Neural crest cell (in vitro differentiated cells): ENCODE data around the gene IAH1. TPM values are rescaled to one million over a fixed set of nuclear protein-coding genes. Genes with fewer than 3 reads are reported as not detected.

Experiments used
- DNase-seq: peaks from one replicate; pipeline ENCODE4 v3.0.0; 2021; ENCODE audit warnings: low read depth, mixed read lengths, low spot score
- H3K27ac Mint-ChIP-seq: one replicate; pipeline ENCODE4 v1.8.0; 2021; ENCODE audit warnings: mild to moderate bottlenecking, mixed read lengths; ENCODE audit not compliant: unreplicated experiment
- H3K27me3 Mint-ChIP-seq: 2 replicates; pipeline ENCODE4 v1.8.0; 2021; ENCODE audit warnings: low read depth, mild to moderate bottlenecking, mixed read lengths
- H3K36me3 Mint-ChIP-seq: 2 replicates; pipeline ENCODE4 v1.8.0; 2021; ENCODE audit warnings: low read depth, mild to moderate bottlenecking, mixed read lengths
- H3K4me1 Mint-ChIP-seq: 2 replicates; pipeline ENCODE4 v1.8.0; 2021; ENCODE audit warnings: mixed read lengths
- H3K4me3 Mint-ChIP-seq: one replicate; pipeline ENCODE4 v1.8.0; 2021; ENCODE audit warnings: mild to moderate bottlenecking, mixed read lengths
- H3K9me3 Mint-ChIP-seq: 2 replicates; pipeline ENCODE4 v1.8.0; 2021; ENCODE audit warnings: mixed read lengths
- total RNA-seq: library from RNA; stranded (reverse); gene quantifications from 2 replicates; pipeline ENCODE4 v1.2.1, GENCODE V29; 2021
- TF ChIP-seq, protein P1 (sequence below): fragments of 200-600 bp; sonication (generic); conservative IDR thresholded peaks from 2 replicates; pipeline ENCODE4 v1.5.0; 2021; ENCODE audit warnings: antibody characterized with exemption, mild to moderate bottlenecking

The IAH1 gene
- total RNA-seq, 1 donor from 2014 or later: 38.6 TPM

DNA sequence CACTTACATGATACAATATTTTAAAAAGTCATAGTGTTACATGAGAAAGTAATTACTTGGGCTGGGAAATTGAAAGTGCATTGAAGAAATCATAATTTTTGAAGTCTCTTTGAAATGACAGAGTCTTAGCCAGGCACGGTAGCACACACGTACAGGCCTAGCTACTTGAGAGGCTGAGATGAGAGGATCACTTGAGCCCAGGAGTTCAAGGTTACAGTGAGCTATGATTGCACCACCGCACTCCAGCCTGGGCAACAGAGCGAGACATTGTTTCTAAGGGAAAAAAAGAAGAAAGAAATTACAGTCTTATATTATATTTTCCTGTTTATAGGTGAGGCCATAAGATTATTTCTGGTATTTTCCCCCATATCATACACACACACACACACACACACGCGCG is 9.2 kb upstream of the IAH1 start:
- TF ChIP-seq, protein P1, sequence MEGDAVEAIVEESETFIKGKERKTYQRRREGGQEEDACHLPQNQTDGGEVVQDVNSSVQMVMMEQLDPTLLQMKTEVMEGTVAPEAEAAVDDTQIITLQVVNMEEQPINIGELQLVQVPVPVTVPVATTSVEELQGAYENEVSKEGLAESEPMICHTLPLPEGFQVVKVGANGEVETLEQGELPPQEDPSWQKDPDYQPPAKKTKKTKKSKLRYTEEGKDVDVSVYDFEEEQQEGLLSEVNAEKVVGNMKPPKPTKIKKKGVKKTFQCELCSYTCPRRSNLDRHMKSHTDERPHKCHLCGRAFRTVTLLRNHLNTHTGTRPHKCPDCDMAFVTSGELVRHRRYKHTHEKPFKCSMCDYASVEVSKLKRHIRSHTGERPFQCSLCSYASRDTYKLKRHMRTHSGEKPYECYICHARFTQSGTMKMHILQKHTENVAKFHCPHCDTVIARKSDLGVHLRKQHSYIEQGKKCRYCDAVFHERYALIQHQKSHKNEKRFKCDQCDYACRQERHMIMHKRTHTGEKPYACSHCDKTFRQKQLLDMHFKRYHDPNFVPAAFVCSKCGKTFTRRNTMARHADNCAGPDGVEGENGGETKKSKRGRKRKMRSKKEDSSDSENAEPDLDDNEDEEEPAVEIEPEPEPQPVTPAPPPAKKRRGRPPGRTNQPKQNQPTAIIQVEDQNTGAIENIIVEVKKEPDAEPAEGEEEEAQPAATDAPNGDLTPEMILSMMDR: no peak
- Mint-ChIP-seq H3K36me3 (peaks cover 14% of the 10 kb centered on the region), H3K27me3 (no peaks in the 10 kb centered on the region), H3K9me3 (no peaks in the 10 kb centered on the region), H3K27ac (no peak overlapping the region), H3K4me1 (peaks cover 6% of the 10 kb centered on the region), H3K4me3 (no peak overlapping the region)
- no peak for DNase-seq

DNA sequence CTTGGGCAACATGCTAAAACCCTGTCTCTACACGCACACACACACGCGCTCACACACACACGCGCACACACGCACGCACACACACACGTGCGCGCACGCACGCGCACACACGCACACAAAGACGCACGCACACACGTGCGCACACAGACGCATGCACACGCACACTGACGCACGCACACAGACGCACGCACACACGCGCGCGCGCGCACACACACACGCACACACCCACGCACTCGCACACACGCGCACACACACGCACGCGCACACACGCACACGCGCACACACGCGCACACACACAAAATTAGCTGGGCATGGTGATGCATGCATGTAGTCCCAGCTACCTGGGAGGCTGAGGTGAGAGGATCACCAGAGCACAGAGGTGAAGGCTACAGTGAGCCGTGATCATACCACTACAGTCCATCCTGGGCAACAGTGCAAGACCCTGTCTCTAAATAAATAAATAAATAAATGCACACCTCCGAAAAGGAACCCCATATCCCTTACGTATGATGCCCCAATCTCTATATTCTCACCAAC is 8.1 kb upstream of the IAH1 start:
- Mint-ChIP-seq H3K4me1 (no peaks in the 10 kb centered on the region), H3K36me3 (peaks cover 14% of the 10 kb centered on the region), H3K4me3 (no peak overlapping the region), H3K9me3 (no peaks in the 10 kb centered on the region), H3K27ac (no peak overlapping the region), H3K27me3 (no peaks in the 10 kb centered on the region)
- no peak for DNase-seq
- TF ChIP-seq, protein P1: no peak

DNA sequence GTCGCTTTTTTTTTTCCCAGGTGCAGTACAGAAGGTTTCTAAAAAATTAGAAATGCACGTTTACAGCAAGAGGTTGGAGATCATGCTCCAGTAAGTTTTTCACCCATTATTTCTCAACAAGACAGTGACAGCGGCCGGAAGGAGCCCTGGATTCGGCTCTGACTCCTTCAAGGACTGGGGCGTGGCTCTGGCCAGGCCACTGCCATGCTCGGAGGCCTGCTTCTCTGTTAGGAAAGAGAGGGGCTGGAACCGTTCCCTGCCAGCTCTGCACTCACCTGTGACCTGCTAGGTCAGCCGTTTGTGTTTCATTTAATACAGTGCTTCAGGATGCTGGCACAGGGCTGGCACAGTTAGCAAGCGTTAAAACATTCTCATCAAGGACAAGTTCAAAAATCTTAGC is 6.7 kb upstream of the IAH1 start:
- Mint-ChIP-seq H3K27ac (no peak overlapping the region), H3K4me1 (no peaks in the 10 kb centered on the region), H3K27me3 (no peaks in the 10 kb centered on the region), H3K4me3 (no peak overlapping the region), H3K36me3 (peaks cover 18% of the 10 kb centered on the region), H3K9me3 (no peaks in the 10 kb centered on the region)
- TF ChIP-seq, protein P1: no peak
- DNase-seq: no peak

DNA sequence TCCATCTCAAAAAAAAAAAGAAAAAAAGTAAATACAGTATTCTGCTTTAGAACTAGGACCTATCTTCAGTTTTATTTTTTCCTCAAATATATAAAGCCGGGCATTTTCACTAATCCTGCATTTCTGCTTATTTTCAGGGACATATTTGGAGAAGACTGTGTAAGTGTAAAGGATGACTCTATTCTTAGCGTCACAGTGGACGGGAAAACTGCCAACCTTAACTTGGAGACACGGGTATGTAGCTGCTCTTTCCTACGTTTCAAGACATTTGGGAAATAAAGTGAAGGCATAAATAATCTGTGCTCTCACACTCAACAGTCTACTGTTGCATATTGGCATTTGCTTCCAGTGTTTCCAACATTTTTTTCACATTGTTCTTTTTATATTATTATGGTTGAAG is 3.1 kb upstream of the IAH1 start:
- no peak for DNase-seq
- Mint-ChIP-seq H3K4me1 (peaks cover 11% of the 10 kb centered on the region), H3K9me3 (no peaks in the 10 kb centered on the region), H3K36me3 (peaks cover 20% of the 10 kb centered on the region), H3K27me3 (no peaks in the 10 kb centered on the region), H3K27ac (no peak overlapping the region), H3K4me3 (peak overlapping the region; percentile 49)
- TF ChIP-seq, protein P1: no peak

DNA sequence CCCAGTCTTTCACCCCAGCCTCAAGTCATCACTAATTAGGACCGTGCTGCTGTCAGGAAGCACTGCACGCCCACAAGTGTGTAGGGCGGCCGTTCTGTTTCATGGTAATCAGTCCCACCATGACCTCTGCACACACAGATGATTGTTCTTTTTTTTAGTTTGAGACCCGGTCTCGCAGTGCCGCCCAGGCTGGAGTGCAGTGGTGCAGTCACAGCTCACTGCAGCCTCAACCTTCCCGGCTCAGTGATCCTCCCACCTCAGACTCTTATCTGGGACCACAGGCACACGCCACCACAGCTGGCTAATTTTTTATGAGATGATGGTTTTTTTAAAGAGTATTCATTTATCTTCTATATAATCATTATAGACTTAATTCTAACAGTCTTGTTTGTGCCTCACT is 1.8 kb upstream of the IAH1 start:
- TF ChIP-seq, protein P1: no peak
- H3K36me3 Mint-ChIP-seq: peaks cover 18% of the 10 kb centered on the region
- DNase-seq: no peak
- H3K4me3 Mint-ChIP-seq: peak overlapping the region; percentile 60
- H3K9me3 Mint-ChIP-seq: no peaks in the 10 kb centered on the region
- peaks cover 18% of the 10 kb centered on the region for H3K4me1 Mint-ChIP-seq
- H3K27ac Mint-ChIP-seq: no peak overlapping the region
- no peaks in the 10 kb centered on the region for H3K27me3 Mint-ChIP-seq
